T-helper 22 cell (primary cell): ENCODE data around the gene SLC13A5.
"Not testable (repeated sequence)": the region's sequence is repeated elsewhere in the genome, so short reads cannot be mapped to it uniquely, and the experiment has no call there.

Experiments used
- DNase-seq: peaks from one replicate; pipeline ENCODE4 v3.0.0-alpha.2; 2020; ENCODE audit warnings: low read depth

SLC13A5 gene

GRCh38 chr17:6683730-6684459 is 29.3 kb downstream of the SLC13A5 start:
- no peak for DNase-seq

GRCh38 chr17:6683081-6683684 is 30.0 kb downstream of the SLC13A5 start:
- no peak for DNase-seq

GRCh38 chr17:6682339-6682738 is 30.8 kb downstream of the SLC13A5 start:
- DNase-seq: no peak

- DNase-seq: no peak
These were observed 31.5 kb downstream of the SLC13A5 start for GRCh38 chr17:6681671-6682070.

GRCh38 chr17:6681176-6681575 is 32.0 kb downstream of the SLC13A5 start:
- no peak for DNase-seq

- no peak for DNase-seq
These were observed 33.9 kb downstream of the SLC13A5 start for GRCh38 chr17:6679241-6679640.

GRCh38 chr17:6677946-6678345 is 35.2 kb downstream of the SLC13A5 start:
- no peak for DNase-seq

- DNase-seq: no peak
These were observed 35.9 kb downstream of the SLC13A5 start for GRCh38 chr17:6677158-6677831.

- no peak for DNase-seq
These were observed 36.4 kb downstream of the SLC13A5 start for GRCh38 chr17:6676802-6677157.

GRCh38 chr17:6675201-6675825 is 37.9 kb downstream of the SLC13A5 start:
- no peak for DNase-seq

GRCh38 chr17:6674586-6674985 is 38.6 kb downstream of the SLC13A5 start:
- no peak for DNase-seq

GRCh38 chr17:6671431-6671830 is 41.7 kb downstream of the SLC13A5 start:
- no peak for DNase-seq

- no peak for DNase-seq
These were observed 42.2 kb downstream of the SLC13A5 start for GRCh38 chr17:6670999-6671398.

GRCh38 chr17:6670571-6670970 is 42.6 kb downstream of the SLC13A5 start:
- no peak for DNase-seq

GRCh38 chr17:6669479-6670212 is 43.5 kb downstream of the SLC13A5 start:
- no peak for DNase-seq

- no peak for DNase-seq
These were observed 44.3 kb downstream of the SLC13A5 start for GRCh38 chr17:6668727-6669425.

- no peak for DNase-seq
These were observed 45.0 kb downstream of the SLC13A5 start for GRCh38 chr17:6668219-6668618.

- DNase-seq: no peak
These were observed 45.7 kb downstream of the SLC13A5 start for GRCh38 chr17:6667516-6667915.

GRCh38 chr17:6666557-6666956 is 46.6 kb downstream of the SLC13A5 start:
- DNase-seq: no peak

GRCh38 chr17:6666077-6666521 is 47.1 kb downstream of the SLC13A5 start:
- DNase-seq: no peak

- DNase-seq: not testable (repeated sequence)
These were observed 50.0 kb downstream of the SLC13A5 start for GRCh38 chr17:6663200-6663599.

- no peak for DNase-seq
These were observed 51.7 kb downstream of the SLC13A5 start for GRCh38 chr17:6661464-6661848.
